Caco-2 (cell line): Measurements from ENCODE around the gene NPAS3. TPM values are rescaled to one million over a fixed set of nuclear protein-coding genes. Genes with fewer than 3 reads are reported as not detected.

Experiments used
- BruUV-seq: library from RNA; stranded (reverse); fragments of 400-500 nt; replicated peaks from 2 replicates; lab custom pipeline; 2021; lab: Mats Ljungman, UMichigan
- CTCF ChIA-PET: fragments of 300-600 bp; sonication (Branson Sonifier 250); formaldehyde crosslinking; loops from one replicate; lab custom pipeline; 2022; ENCODE audit warnings: antibody characterized with exemption; lab: Charles Lee
- POLR2A ChIA-PET: fragments of 300-600 bp; sonication (Branson Sonifier 250); formaldehyde crosslinking; loops from one replicate; lab custom pipeline; 2022; ENCODE audit warnings: antibody characterized with exemption; lab: Charles Lee
- DNase-seq, 2 experiments: peaks; one replicate each; pipeline versions ENCODE4 v3.0.0 to v3.0.0-alpha.2; 2020 to 2022
- H3K27me3 ChIP-seq: replicated peaks from 2 replicates; pipeline ENCODE4 v1.6.0; 2011; ENCODE audit warnings: low read length; ENCODE audit not compliant: control insufficient read depth, insufficient read depth
- H3K36me3 ChIP-seq: 2 replicates; pipeline ENCODE4 v1.5.1; 2011; ENCODE audit warnings: low read length; ENCODE audit not compliant: control insufficient read depth, insufficient read depth
- H3K4me1 ChIP-seq: fragments of 250-450 bp; sonication (Bioruptor Pico); 2 replicates; pipeline ENCODE4 v1.5.1; 2020; ENCODE audit warnings: mild to moderate bottlenecking
- H3K4me3 ChIP-seq: 2 replicates; pipeline ENCODE4 v1.5.1; 2011; ENCODE audit warnings: low read depth, mild to moderate bottlenecking, control low read depth, low read length
- H3K9me3 ChIP-seq: fragments of 250-450 bp; sonication (Bioruptor Pico); 2 replicates; pipeline ENCODE4 v1.5.1; 2020; ENCODE audit warnings: mild to moderate bottlenecking, moderate library complexity
- H3K27ac Mint-ChIP-seq: one replicate; pipeline ENCODE4 v1.8.0; 2022; ENCODE audit warnings: mixed read lengths; ENCODE audit not compliant: unreplicated experiment
- H3K27me3 Mint-ChIP-seq: one replicate; pipeline ENCODE4 v1.8.0; 2022; ENCODE audit warnings: mixed read lengths; ENCODE audit not compliant: insufficient read depth, unreplicated experiment
- H3K36me3 Mint-ChIP-seq: one replicate; pipeline ENCODE4 v1.8.0; 2022; ENCODE audit warnings: mild to moderate bottlenecking, mixed read lengths; ENCODE audit not compliant: insufficient read depth, unreplicated experiment
- H3K4me1 Mint-ChIP-seq: one replicate; pipeline ENCODE4 v1.8.0; 2022; ENCODE audit warnings: low read depth, mixed read lengths; ENCODE audit not compliant: unreplicated experiment
- H3K4me3 Mint-ChIP-seq: one replicate; pipeline ENCODE4 v1.8.0; 2022; ENCODE audit warnings: mild to moderate bottlenecking, moderate library complexity, mixed read lengths; ENCODE audit not compliant: unreplicated experiment
- H3K9me3 Mint-ChIP-seq: one replicate; pipeline ENCODE4 v1.8.0; 2022; ENCODE audit warnings: mixed read lengths; ENCODE audit not compliant: unreplicated experiment
- CTCF ChIP-seq, 2 experiments: fragments of 200-600 bp in 1 of 2; IDR thresholded peaks; 1 replicate in 1 of 2; 2 replicates in 1 of 2; pipeline versions ENCODE4 v1.5.1 to v1.8.0; 2011 to 2022; ENCODE audit warnings: antibody characterized with exemption in 1 of 2, control low read depth in 1 of 2, inconsistent platforms in 1 of 2, low read depth in 1 of 2, low read length in 1 of 2, mild to moderate bottlenecking in 1 of 2, moderate library complexity in 1 of 2; ENCODE audit not compliant: insufficient read depth in 1 of 2, severe bottlenecking in 1 of 2, unreplicated experiment in 1 of 2
- intact Hi-C: fragments of 100-400 bp; cut with micrococcal nuclease; formaldehyde crosslinking; loops from one replicate; pipeline ENCODE4 v1.10.0; 2022; ENCODE audit not compliant: unreplicated experiment
- total RNA-seq: library from RNA; stranded (reverse); gene quantifications from 2 replicates; pipeline ENCODE4 v1.2.3, GENCODE V29; 2022

NPAS3 gene
- total RNA-seq, 1 experiment from 2014 or later: not detected

- Mint-ChIP-seq H3K9me3 (no peaks in the 10 kb centered on the region), H3K27me3 (peaks cover 24% of the 10 kb centered on the region), H3K4me1 (no peaks in the 10 kb centered on the region), H3K36me3 (no peaks in the 10 kb centered on the region), H3K4me3 (no peak overlapping the region), H3K27ac (no peak overlapping the region)
- Histone ChIP-seq H3K27me3 (no peaks in the 10 kb centered on the region; the same call in 1 of the 2 replicates), H3K9me3 (no peaks in the 10 kb centered on the region), H3K36me3 (no peaks in the 10 kb centered on the region), H3K4me1 (no peaks in the 10 kb centered on the region), H3K4me3 (no peak overlapping the region)
- TF ChIP-seq CTCF (IDR thresholded peaks at IDR 0.05; ENCODE audit: insufficient read depth in 1 of 2, low read depth in 1 of 2, low read length in 1 of 2, severe bottlenecking in 1 of 2, unreplicated experiment in 1 of 2): no peak
- intact Hi-C loops: no loop called here
- CTCF ChIA-PET: no interaction called here
- DNase-seq: no peak
- POLR2A ChIA-PET: no interaction called here
- no TSS peak for BruUV-seq
Observed at GRCh38 chr14:33768458-33768830, 829.8 kb downstream of the NPAS3 start.

DNA sequence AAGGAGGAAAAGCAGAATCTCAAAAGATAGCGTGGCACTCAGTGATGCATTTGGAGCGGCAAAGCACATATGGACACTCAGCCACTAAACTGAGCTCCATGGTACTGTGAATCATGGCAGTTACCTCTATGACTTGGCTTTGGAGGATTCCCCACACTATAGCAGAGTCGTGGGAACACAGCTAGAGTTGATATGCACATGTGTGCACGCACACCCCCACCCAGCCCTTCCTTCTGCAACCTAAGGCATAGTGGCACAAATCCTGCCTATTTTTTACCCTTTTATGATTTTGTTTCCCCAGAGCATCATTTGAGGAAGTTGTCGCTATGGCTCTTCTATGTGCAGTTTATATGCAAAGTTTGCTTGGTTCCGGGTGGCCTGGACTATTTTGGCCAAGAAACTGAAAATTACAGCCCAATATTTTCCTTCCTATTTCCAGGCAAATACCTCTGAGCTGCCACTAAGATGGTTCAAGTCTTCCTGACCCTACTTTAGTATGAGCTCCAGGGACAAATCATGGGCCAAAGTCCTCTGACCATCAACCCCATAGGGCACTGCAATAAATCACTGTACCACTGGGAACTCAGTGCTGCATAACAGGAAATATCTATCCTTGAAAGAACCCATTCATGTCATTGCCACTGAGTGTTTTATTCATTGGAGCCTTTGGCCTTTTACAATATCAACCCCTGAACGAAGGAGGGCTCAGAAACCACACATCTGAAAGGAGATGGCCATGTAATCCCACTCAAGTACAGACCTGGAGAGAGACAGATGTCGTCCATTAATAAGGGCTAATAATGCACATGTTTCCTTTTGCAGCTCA lies 834.7 kb downstream of the NPAS3 start:
- DNase-seq: no peak
- BruUV-seq: no TSS peak
- ChIA-PET CTCF (no interaction called here), POLR2A (no interaction called here)
- Mint-ChIP-seq H3K27ac (no peak overlapping the region), H3K4me3 (no peak overlapping the region), H3K27me3 (peaks cover 4% of the 10 kb centered on the region), H3K4me1 (no peaks in the 10 kb centered on the region), H3K36me3 (no peaks in the 10 kb centered on the region), H3K9me3 (no peaks in the 10 kb centered on the region)
- no peaks in the 10 kb centered on the region for H3K4me1 ChIP-seq
- H3K27me3 ChIP-seq: no peaks in the 10 kb centered on the region
- intact Hi-C loops: no loop called here
- H3K4me3 ChIP-seq: no peak overlapping the region
- no peaks in the 10 kb centered on the region for H3K9me3 ChIP-seq
- TF ChIP-seq CTCF (IDR thresholded peaks at IDR 0.05; ENCODE audit: insufficient read depth in 1 of 2, low read depth in 1 of 2, low read length in 1 of 2, severe bottlenecking in 1 of 2, unreplicated experiment in 1 of 2): no peak
- H3K36me3 ChIP-seq: no peaks in the 10 kb centered on the region

DNA sequence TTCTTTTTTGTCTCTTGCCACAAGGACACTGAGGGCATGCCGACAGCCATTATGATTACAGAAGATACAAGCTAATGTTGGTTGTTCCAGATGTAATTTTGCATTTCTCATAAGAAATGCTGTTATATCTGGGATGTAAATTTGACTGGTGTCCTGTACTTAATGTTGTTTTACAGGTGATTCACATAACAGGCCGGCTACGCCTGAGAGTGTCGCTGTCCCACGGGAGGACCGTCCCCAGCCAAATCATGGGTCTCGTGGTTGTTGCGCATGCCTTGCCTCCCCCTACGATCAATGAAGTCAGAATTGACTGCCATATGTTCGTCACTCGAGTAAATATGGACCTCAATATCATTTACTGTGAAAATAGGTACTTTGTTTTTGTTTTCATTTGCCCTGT lies 835.5 kb downstream of the NPAS3 start:
- no peak for DNase-seq
- no peak for TF ChIP-seq CTCF (IDR thresholded peaks at IDR 0.05; ENCODE audit: insufficient read depth in 1 of 2, low read depth in 1 of 2, low read length in 1 of 2, severe bottlenecking in 1 of 2, unreplicated experiment in 1 of 2)
- H3K27me3 ChIP-seq: no peaks in the 10 kb centered on the region
- Mint-ChIP-seq H3K27ac (no peak overlapping the region), H3K4me3 (no peak overlapping the region), H3K36me3 (no peaks in the 10 kb centered on the region), H3K27me3 (peaks cover 3% of the 10 kb centered on the region), H3K9me3 (no peaks in the 10 kb centered on the region), H3K4me1 (no peaks in the 10 kb centered on the region)
- ChIA-PET CTCF (no interaction called here), POLR2A (no interaction called here)
- no peaks in the 10 kb centered on the region for H3K9me3 ChIP-seq
- no peaks in the 10 kb centered on the region for H3K4me1 ChIP-seq
- H3K36me3 ChIP-seq: no peaks in the 10 kb centered on the region
- BruUV-seq: no TSS peak
- intact Hi-C loops: no loop called here
- no peak overlapping the region for H3K4me3 ChIP-seq
